Globus pallidus (tissue), 1 donor: Measurements from ENCODE around the gene SLC22A15.

Experiments
- DNase-seq: peaks from one replicate; pipeline ENCODE4 v3.0.0-alpha.2; 2015; ENCODE audit warnings: low spot score

SLC22A15 gene

GRCh38 chr1:116104667-116105066 is 128.4 kb downstream of the SLC22A15 start:
- DNase-seq = no peak

GRCh38 chr1:116105996-116106395 is 129.7 kb downstream of the SLC22A15 start:
- DNase-seq = no peak

- no peak for DNase-seq
Measured at GRCh38 chr1:116106646-116107045, 130.3 kb downstream of the SLC22A15 start.

GRCh38 chr1:116107371-116107770 is 131.1 kb downstream of the SLC22A15 start:
- DNase-seq = no peak

DNA sequence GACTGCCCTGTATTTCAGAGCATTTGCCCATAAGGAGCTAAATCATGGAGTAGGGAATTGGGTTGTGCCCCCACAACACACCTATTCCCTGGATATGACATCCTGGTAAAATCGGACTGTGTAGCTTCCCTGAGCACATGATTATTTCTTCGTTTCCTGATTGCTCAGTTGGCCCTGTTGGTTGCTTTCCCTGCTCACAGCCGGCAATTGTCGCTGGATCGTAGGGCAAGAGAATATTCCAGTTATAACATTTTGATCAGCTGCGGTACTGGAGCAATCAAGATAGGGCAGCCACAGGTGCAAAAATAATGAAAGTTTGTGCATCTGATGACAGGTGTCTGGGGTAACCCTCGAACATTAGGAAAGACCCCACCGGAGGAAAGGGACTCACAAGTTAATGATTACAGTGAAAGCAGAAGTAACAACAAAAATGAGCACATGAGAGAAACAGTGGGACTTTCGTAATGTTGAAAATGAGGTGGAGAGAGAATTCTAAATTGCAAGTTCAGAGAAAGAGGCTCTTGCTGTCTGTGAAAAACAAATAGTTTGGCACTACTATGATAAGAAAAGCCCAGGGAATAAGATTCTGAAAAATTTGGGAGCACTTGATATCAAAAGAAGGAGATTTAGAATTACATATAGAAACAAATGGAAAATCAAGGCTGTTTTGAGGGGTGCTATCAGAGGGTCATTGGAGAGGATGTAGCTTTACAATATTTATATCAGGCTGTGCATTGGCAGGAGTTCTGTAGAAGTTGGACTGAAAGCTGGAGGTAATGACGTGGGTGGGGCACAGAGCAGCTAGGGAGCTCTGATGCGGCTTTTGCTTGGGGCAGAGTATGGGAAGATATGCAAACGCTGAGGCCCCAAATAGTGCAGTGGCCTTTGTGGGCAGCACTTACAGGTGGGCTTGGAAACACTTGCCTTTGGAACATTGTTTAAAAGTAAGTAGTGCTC is 134.5 kb downstream of the SLC22A15 start, which contains the start of gene MAB21L3:
Gene MAB21L3 (plus strand): TSS at position 833 of the 957 bp plus-strand sequence. CDS start 1,217 bp downstream, outside the sequence.
- no peak for DNase-seq

- DNase-seq = no peak
Measured at GRCh38 chr1:116111524-116112021, 135.3 kb downstream of the SLC22A15 start.

- no peak for DNase-seq
Measured at GRCh38 chr1:116112388-116113140, 136.3 kb downstream of the SLC22A15 start.

DNA sequence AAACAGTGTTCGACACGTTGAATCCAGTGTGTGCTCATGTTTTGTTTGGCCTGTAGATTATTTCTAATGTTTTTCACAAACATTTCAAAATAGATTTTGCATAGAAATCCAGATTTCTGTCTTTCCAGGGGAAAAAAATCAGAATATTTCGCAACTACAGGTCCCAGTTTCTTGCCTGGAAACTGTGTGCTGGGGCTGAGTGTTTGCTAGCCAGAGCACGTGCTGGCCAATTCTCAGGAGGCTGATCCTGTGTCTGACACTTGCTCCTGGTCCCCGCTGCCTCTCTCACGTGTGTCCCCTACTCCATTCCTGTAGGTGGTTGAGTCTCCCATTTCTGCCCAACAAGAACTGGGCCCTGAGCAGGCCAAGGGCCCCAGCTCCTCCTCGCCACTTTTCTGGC is 137.3 kb downstream of the SLC22A15 start:
- no peak for DNase-seq

GRCh38 chr1:116115476-116116439 is 139.4 kb downstream of the SLC22A15 start:
- no peak for DNase-seq

DNA sequence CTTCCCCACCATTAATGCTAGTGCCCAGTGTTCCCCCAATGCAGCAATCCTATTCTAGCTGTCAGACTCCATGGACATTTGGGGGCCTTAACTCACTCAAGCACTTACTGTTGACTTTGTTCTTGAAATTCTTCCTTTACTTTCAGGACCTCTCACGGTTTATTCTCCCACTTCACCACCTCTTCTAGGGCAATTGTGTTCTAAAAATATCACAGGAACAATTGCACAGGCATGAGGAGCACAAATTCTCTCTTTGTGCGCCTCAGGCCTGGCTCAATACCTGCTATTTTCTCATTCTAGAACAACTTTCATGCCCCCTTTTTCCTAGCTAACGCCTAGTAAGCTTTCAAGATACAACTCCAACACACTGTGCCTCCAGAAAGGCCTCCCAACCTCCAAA is 142.2 kb downstream of the SLC22A15 start:
- no peak for DNase-seq
